ENCODE measurements around the gene DNAH8. TPM values are rescaled to one million over a fixed set of nuclear protein-coding genes. Genes with fewer than 3 reads are reported as not detected.

The DNAH8 gene
- polyA plus RNA-seq, 12 donors: 0.37 to 7.6 (median 3.6) TPM; not detected in 2

DNA sequence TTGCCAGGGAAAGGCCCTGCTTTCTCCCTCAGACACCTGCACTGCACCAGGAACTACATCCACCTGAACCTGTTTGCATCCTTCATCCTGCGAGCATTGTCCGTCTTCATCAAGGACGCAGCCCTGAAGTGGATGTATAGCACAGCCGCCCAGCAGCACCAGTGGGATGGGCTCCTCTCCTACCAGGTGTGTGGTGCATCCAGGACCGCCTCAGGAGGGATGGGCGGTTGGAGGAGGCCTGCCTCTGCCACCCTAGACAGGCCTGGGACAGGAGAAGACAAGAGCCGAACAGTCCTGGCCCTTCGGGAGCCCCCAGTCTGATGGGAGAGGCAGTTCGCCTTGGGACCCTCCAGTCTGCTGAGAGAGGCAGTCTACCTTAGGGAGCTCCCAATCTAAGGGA, 357.7 kb downstream of the DNAH8 start:
- no peak for DNase-seq

DNA sequence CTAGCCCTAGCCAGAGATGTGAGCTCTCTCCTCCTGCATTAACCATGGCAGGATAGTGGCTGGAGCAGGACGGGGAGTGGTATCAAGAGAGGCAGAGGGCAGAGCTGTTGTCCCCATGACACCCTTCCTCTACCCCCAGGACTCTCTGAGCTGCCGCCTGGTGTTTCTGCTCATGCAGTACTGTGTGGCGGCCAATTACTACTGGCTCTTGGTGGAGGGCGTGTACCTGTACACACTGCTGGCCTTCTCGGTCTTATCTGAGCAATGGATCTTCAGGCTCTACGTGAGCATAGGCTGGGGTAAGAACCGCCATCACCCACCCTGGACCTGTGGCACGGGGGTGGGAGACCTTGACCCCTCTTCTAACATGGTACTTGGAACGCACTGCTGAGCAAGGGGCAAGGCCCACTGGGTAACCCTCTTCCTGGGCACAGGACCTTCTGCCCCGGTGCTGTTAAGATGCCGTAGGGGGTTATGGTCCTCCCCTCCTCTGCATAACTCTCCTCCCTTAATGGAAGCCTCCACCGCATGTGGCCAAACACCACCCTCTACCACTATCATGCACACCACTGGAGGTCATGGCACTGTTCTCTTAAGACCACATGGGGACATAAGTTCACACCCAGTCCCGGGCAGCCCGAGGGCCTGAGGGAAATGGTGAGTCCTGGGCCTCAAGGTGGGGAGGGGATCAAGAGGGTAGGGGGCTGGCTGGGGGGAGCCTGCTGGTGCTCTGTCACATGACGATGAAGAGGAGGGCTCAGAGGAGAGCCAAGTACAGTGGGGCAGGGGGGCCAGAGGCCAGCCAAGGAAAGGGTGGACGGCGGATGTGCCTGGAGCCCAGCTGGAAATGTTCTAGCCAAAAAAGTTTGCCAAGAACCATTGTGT, 358.6 kb downstream of the DNAH8 start:
- no peak for DNase-seq

DNA sequence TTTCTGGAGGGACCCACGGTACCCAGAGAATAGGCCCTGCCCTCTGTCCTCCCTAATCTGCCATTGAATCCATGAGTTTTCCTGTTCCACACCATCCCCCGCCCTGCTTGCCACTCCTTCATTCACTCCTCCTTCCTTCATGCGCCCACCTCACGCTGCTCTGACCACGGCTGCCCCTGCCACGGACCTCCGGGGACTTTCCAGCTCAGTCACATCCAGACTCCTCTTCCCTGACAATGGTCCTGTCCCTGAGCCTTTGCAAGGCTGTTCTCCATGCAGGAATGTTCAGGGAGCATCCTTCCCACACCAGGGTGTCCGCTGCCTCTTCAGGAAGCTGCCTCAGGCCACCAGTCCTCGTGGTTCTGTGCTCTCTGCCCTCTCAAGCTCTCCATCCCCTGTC, 359.4 kb downstream of the DNAH8 start:
- DNase-seq: no peak

GRCh38 chr6:39075010-39075686, 360.0 kb downstream of the DNAH8 start:
- no peak for DNase-seq

- no peak for DNase-seq
These were observed 360.9 kb downstream of the DNAH8 start for GRCh38 chr6:39075807-39076622.

DNA sequence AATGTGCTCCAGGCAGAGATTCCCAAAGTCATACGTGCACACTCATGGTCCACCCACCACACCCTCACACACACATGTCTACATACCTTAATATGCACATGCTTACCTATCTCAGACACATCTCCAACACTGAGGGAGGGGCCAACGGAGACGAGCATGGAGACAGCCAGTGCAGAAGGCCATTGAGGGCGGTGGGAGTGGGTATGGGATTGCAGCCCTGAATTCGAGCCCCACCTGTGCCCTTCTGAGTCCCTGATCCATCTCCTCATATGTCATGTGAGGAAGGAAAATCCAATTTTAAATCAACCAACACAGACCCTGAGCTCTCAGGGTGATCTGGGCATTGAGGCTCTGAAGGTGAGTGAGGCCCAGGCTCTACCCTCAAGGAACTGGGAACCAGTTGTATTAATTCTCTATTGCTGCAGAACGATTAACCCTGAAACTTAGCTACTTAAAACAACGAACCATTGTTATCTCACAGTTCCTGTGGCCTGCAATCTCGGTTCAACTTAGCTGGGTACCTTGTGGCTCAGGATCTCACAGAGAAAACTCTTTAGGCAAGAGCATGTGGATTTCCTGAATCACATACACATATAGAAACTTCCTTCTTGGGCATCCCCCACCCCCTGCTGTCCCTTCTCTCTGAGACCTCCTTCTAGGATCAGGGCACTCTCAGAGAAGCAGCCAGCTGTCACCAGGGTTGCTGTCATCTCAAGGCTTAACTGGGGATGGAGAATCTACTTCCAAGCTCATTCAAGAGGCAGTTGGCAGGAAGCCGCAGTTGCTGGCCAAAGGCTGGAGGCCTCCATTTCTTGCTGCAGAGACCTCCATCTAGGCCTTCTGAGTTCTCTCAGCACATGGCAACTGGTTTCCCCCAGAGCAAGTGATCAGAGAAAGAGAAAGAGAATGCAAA, 361.8 kb downstream of the DNAH8 start:
- DNase-seq: no peak

DNA sequence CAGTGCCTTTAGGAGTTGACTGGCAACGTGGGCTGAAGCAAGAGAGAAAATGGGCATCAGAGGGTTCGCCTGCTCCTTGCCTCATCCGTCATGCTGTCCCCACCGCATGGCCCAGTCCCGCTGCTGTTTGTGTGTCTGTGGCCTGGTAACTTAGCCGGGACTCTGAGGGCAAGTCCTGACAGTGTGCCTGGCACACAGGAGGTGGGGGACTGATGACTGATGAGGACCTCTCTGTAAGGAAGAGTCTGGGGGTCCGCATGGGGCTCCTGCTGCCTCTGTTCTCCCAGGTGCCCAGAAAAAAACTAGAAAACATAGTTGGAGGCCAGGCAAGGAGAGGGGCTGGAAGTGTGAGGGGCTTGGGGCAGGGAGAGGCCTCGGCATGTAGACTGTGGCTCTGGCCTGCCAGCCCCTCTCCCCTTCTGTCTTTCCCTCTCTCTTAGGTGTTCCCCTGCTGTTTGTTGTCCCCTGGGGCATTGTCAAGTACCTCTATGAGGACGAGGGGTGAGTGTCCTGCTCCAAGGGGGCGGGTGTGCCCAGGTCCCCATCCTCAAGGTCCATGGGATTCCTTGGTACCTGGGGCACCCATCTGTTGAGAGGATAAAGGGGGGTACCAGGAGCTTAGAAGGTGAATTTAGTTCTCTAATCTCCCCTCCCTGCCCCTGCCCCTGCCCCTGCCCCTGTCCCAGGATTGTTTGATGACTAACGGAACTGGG, 362.9 kb downstream of the DNAH8 start:
- DNase-seq: no peak

- no peak for DNase-seq
These were observed 363.6 kb downstream of the DNAH8 start for GRCh38 chr6:39078695-39079094.

- no peak for DNase-seq
These were observed 364.4 kb downstream of the DNAH8 start for GRCh38 chr6:39079197-39080125.

Other genes starting within 250 kb of the DNAH8 start
- gene BTBD9, start 75.4 kb upstream of the DNAH8 start, polyA plus RNA-seq (ENCODE audit: insufficient read length in 12 of 12): 1 to 10 TPM in 11 of 12 donors, not detected in 1; 7.6 to 9.8 (median 8.5) TPM
- 100 to 1,000 TPM in 11 of 12 donors, not detected in 1; 102 to 159 (median 134) TPM for gene GLO1, start 12.2 kb upstream of the DNAH8 start, polyA plus RNA-seq (ENCODE audit: insufficient read length in 12 of 12)